Keratinocyte (primary cell): ENCODE data around the gene TAOK1. TPM values are rescaled to one million over a fixed set of nuclear protein-coding genes. Genes with fewer than 3 reads are reported as not detected.
A peak's percentile ranks its signal among the peaks of the same experiment; 100 is the strongest.

Source experiments
- DNase-seq: peaks from one replicate; pipeline ENCODE4 v3.0.0-alpha.2; 2011; ENCODE audit warnings: low read depth, missing footprints, low spot score
- FAIRE-seq: peaks from 2 replicates; lab custom pipeline; 2011; peaks lifted over from hg19 to GRCh38; lab: Jason Lieb, UNC
- H2AFZ ChIP-seq: 2 replicates; pipeline ENCODE4 v1.6.0; 2012; ENCODE audit warnings: low read length, control low read depth, inconsistent platforms; ENCODE audit not compliant: control insufficient read depth
- H3K27ac ChIP-seq: 2 replicates; pipeline ENCODE4 v1.5.1; 2011; ENCODE audit warnings: low read length; ENCODE audit not compliant: control insufficient read depth, insufficient read depth
- H3K27me3 ChIP-seq: 3 replicates; pipeline ENCODE4 v1.6.0; 2011; ENCODE audit warnings: low read length; ENCODE audit not compliant: control insufficient read depth, insufficient read depth; ENCODE audit errors: extremely low read depth
- H3K36me3 ChIP-seq, 2 experiments: 2 replicates in 1 of 2; 3 replicates in 1 of 2; pipeline ENCODE4 v1.5.1; 2011; ENCODE audit warnings: low read length in 2 of 2, mild to moderate bottlenecking in 1 of 2; ENCODE audit not compliant: control insufficient read depth in 2 of 2, insufficient read depth in 2 of 2; ENCODE audit errors: extremely low read depth in 1 of 2
- H3K4me1 ChIP-seq: 3 replicates; pipeline ENCODE4 v1.5.1; 2011; ENCODE audit warnings: low read length; ENCODE audit not compliant: control insufficient read depth, insufficient read depth; ENCODE audit errors: extremely low read depth
- H3K4me2 ChIP-seq: 3 replicates; pipeline ENCODE4 v1.6.0; 2011; ENCODE audit warnings: low read depth, low read length; ENCODE audit not compliant: control insufficient read depth, insufficient read depth; ENCODE audit errors: extremely low read depth
- H3K4me3 ChIP-seq, 3 experiments: fragments of 200-600 bp in 1 of 3; sonication (generic) in 1 of 3; 2 replicates in 2 of 3; 3 replicates in 1 of 3; pipeline ENCODE4 v1.5.1; 2011 to 2016; ENCODE audit warnings: low read length in 3 of 3, mild to moderate bottlenecking in 3 of 3, control low read depth in 2 of 3, inconsistent platforms in 1 of 3, low read depth in 1 of 3, mixed read lengths in 1 of 3, mixed run types in 1 of 3, moderate library complexity in 1 of 3; ENCODE audit not compliant: control insufficient read depth in 2 of 3, insufficient read depth in 2 of 3; ENCODE audit errors: extremely low read depth in 1 of 3
- H3K79me2 ChIP-seq: 2 replicates; pipeline ENCODE4 v1.6.0; 2012; ENCODE audit warnings: low read length; ENCODE audit not compliant: control insufficient read depth, insufficient read depth
- H3K9ac ChIP-seq: 3 replicates; pipeline ENCODE4 v1.6.0; 2011; ENCODE audit warnings: low read length; ENCODE audit not compliant: control insufficient read depth, insufficient read depth; ENCODE audit errors: extremely low read depth
- H3K9me1 ChIP-seq: 3 replicates; pipeline ENCODE4 v1.6.0; 2011; ENCODE audit warnings: low read length; ENCODE audit not compliant: control insufficient read depth, insufficient read depth; ENCODE audit errors: extremely low read depth
- H3K9me3 ChIP-seq: 2 replicates; pipeline ENCODE4 v1.5.1; 2012; ENCODE audit warnings: low read depth, low read length; ENCODE audit not compliant: control insufficient read depth
- H4K20me1 ChIP-seq: 3 replicates; pipeline ENCODE4 v1.6.0; 2011; ENCODE audit warnings: low read length; ENCODE audit not compliant: control insufficient read depth, insufficient read depth; ENCODE audit errors: extremely low read depth
- CTCF ChIP-seq, 3 experiments: IDR thresholded peaks in 1 of 3; conservative IDR thresholded peaks in 1 of 3; optimal IDR thresholded peaks in 1 of 3; 2 replicates in 2 of 3; 3 replicates in 1 of 3; pipeline versions ENCODE3 to v1.5.1; 2011; ENCODE audit warnings: low read length in 3 of 3, mild to moderate bottlenecking in 3 of 3, moderate library complexity in 2 of 3, control low read depth in 1 of 3, inconsistent platforms in 1 of 3; ENCODE audit not compliant: insufficient read depth in 2 of 3; ENCODE audit errors: extremely low read depth in 1 of 3
- EZH2 ChIP-seq: IDR thresholded peaks from one replicate; pipeline ENCODE4 v1.6.1; 2012; ENCODE audit warnings: inconsistent platforms, mild to moderate bottlenecking, low read length, moderate library complexity
- dilution Hi-C: fragments of 300-500 bp; cut with MboI; formaldehyde crosslinking; loops from one replicate; pipeline ENCODE4 v1.7.0; 2020; ENCODE audit warnings: low sequenced_read_pairs; ENCODE audit not compliant: extremely low pct_ligation_motif_present
- polyA minus RNA-seq, 3 experiments: library from RNA; depleted of rRNA, polyadenylated mRNA; stranded (reverse); fragments of >200 nt; gene quantifications; 1 replicate in 1 of 3; 2 replicates in 1 of 3; 3 replicates in 1 of 3; pipeline ENCODE4 v1.2.3, GENCODE V29; 2011
- polyA plus RNA-seq, 5 experiments: library from polyadenylated mRNA; depleted of rRNA in 3 of 5; stranded (reverse) in 3 of 5; stranded (forward) in 1 of 5; unstranded in 1 of 5; fragments of >200 nt; gene quantifications; 1 replicate in 1 of 5; 2 replicates in 3 of 5; 3 replicates in 1 of 5; pipeline versions ENCODE4 v1.2.1 to v1.2.3, GENCODE V29; 2011 to 2012; ENCODE audit warnings: missing spikeins in 2 of 5, low read depth in 1 of 5, low replicate concordance in 1 of 5

Gene TAOK1
- polyA plus RNA-seq = 17.8 to 26.7 TPM (median 19.4 TPM) in 3 replicates
- polyA plus RNA-seq (2011; ENCODE audit: low read depth) = 55.6 TPM
- polyA plus RNA-seq (2011; cell fraction: cytosol; rRNA removed) = 12.0 and 21.3 TPM in 2 replicates
- polyA plus RNA-seq (2011; cell fraction: nucleus; rRNA removed) = 26.7 and 33.4 TPM in 2 replicates
- 15.1 and 20.0 TPM in 2 replicates for polyA plus RNA-seq (2012; ENCODE audit: low replicate concordance)
- 25.2 to 92.6 TPM (median 47.6 TPM) in 3 replicates for polyA minus RNA-seq
- 36.8 TPM for polyA minus RNA-seq (2011; cell fraction: cytosol; rRNA and poly(A)+ RNA removed)
- polyA minus RNA-seq (2011; cell fraction: nucleus; rRNA and poly(A)+ RNA removed) = 44.7 and 107 TPM in 2 replicates

- Histone ChIP-seq H4K20me1 (peaks cover 2% of the 10 kb centered on the region), H3K36me3 (no peaks in the 10 kb centered on the region), H3K4me3 (peak within 1 kb of the TSS; percentile 77 to 95 (median 93)), H3K4me2 (peak within 1 kb of the TSS; percentile 98), H3K27ac (peak within 1 kb of the TSS; percentile 90), H3K27me3 (no peaks in the 10 kb centered on the region), H2AFZ (peak within 1 kb of the TSS; percentile 87), H3K9me1 (no peaks in the 10 kb centered on the region), H3K4me1 (peaks cover 24% of the 10 kb centered on the region), H3K79me2 (peaks cover 44% of the 10 kb centered on the region), H3K9ac (peak within 1 kb of the TSS; percentile 95), H3K9me3 (no peaks in the 10 kb centered on the region)
- no peak for TF ChIP-seq CTCF (optimal IDR thresholded peaks at IDR 0.05 in 1 of 3, IDR thresholded peaks at IDR 0.05 in 1 of 3, conservative IDR thresholded peaks at IDR 0.05 in 1 of 3; ENCODE audit: extremely low read depth in 1 of 3, insufficient read depth in 2 of 3, low read length in 3 of 3)
- no peak for TF ChIP-seq EZH2
- DNase-seq (peak; percentile 84), FAIRE-seq (peak; percentile 73)
- dilution Hi-C loops = no loop called here
Observed at GRCh38 chr17:29389982-29390850, at the start of gene TAOK1. TSS of gene TAOK1 (plus strand) at chr17:29390363. CDS start at chr17:29451549, 61,186 bp downstream.

GRCh38 chr17:29341726-29342125, 48.4 kb upstream of the TAOK1 start:
- Histone ChIP-seq H3K9me3 (no peaks in the 10 kb centered on the region), H3K9me1 (no peaks in the 10 kb centered on the region), H3K4me2 (no peak overlapping the region), H3K27ac (no peak overlapping the region), H4K20me1 (no peaks in the 10 kb centered on the region), H3K4me3 (no peak overlapping the region), H3K36me3 (no peaks in the 10 kb centered on the region), H3K27me3 (peaks cover 8% of the 10 kb centered on the region), H3K79me2 (no peaks in the 10 kb centered on the region), H3K4me1 (no peaks in the 10 kb centered on the region), H2AFZ (no peak overlapping the region), H3K9ac (no peak overlapping the region)
- DNase-seq = no peak
- FAIRE-seq = no peak
- dilution Hi-C loops = no loop called here
- TF ChIP-seq EZH2 = no peak
- no peak for TF ChIP-seq CTCF (optimal IDR thresholded peaks at IDR 0.05 in 1 of 3, IDR thresholded peaks at IDR 0.05 in 1 of 3, conservative IDR thresholded peaks at IDR 0.05 in 1 of 3; ENCODE audit: extremely low read depth in 1 of 3, insufficient read depth in 2 of 3, low read length in 3 of 3)
